Activated CD8-positive, alpha-beta memory T cell treated with anti-CD3 and anti-CD28 coated beads for 24 hours (primary cell): ENCODE results near the gene SNAI1.
"Not testable (repeated sequence)": the region's sequence is repeated elsewhere in the genome, so short reads cannot be mapped to it uniquely, and the experiment has no call there.

ENCODE experiments used
- DNase-seq: peaks from one replicate; pipeline ENCODE4 v3.0.0-alpha.2; 2020

SNAI1 gene

GRCh38 chr20:49982346-49983122, at the start of gene SNAI1:
SNAI1 (plus strand) TSS chr20:49982980; CDS start chr20:49983060, 80 bp downstream.
- peak; percentile 88 for DNase-seq

GRCh38 chr20:49935746-49936152, 47.0 kb upstream of the SNAI1 start:
- DNase-seq: no peak

DNA sequence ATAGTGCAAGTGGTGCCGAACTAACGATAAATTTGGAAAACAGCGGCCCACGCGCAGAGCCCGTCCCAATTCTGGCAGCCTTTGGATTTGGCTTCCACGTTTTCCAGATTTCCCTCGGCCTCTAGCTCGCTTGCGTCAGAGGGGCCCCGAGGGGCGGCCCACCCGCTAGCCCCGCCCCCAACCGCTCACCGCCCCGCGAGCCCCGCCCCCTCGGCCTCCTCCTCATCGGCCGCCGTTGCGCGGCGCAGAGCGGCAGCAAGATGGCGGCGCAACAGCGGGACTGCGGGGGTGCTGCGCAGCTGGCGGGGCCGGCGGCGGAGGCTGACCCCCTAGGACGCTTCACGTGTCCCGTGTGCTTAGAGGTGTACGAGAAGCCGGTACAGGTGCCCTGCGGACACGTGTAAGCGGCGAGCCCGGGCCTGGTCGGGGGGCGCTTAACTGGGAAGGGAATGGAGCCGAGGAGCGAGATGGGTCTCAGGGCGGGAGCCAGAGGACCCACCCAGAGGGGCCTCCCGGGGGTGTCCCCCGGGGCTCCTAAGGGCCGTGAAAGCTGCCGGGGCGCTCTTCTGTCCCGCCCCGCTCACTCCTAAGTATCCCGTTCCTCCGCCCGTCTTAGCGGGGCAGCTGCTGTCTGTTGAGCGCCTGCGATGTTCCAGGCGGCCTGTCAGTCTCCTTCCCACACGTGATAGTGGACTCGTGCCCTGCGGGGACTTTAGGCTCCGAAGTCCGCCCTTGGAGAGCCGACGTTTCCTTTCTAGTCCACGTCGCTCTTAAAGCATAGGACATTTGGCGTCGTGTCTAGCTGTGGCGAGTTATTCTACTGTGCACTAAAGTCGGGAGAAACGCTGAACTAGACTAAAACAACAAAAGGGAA, 46.4 kb upstream of the SNAI1 start, which contains the start of gene RNF114:
Gene RNF114, plus strand, starts transcription at position 245 of the 874 bp plus-strand sequence. Its CDS starts 16 bp downstream, at position 261.
- DNase-seq: peak; percentile 95

DNA sequence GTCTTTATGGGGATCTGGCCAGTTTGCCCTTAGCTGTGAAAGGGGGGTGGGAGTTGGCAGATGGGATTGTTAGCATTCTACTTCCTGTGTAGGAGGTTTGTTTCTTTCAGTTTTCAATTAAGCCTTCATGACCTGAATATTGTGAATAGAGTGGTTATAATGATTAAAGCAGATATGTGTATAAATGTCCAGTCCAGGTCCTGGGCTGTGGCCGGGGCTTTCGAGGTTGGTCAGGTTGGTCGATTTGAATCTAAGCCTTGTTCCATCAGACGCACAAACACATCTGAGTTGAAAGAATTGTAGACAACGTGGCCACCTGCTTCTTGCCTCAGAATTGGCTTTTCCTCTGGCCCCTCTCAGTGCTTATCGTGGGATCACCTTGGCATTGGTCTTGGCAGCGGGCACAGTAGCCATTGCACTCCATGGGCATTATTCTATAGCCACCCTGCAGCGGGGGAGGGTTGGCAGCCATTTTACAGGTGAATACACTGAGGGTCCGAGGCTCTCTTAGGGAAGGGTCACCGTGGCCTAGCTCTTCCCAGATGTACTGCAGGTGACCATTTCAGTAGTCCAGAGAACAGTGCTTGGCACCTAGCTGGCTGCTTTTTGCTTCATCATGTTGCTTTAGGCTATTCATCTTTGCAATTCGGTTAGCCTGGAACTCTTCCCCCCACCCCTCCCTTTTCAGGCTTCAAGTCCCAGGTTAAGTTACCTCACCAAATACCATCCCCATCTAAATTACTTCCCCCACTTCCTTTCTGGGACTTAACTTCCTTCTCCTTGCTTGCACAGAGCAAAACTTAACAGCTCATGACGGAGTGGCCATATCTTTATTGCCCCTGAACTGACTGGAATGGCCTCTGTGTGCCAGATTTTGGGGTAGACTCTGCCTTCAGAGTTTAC, 45.5 kb upstream of the SNAI1 start:
- DNase-seq: no peak

DNA sequence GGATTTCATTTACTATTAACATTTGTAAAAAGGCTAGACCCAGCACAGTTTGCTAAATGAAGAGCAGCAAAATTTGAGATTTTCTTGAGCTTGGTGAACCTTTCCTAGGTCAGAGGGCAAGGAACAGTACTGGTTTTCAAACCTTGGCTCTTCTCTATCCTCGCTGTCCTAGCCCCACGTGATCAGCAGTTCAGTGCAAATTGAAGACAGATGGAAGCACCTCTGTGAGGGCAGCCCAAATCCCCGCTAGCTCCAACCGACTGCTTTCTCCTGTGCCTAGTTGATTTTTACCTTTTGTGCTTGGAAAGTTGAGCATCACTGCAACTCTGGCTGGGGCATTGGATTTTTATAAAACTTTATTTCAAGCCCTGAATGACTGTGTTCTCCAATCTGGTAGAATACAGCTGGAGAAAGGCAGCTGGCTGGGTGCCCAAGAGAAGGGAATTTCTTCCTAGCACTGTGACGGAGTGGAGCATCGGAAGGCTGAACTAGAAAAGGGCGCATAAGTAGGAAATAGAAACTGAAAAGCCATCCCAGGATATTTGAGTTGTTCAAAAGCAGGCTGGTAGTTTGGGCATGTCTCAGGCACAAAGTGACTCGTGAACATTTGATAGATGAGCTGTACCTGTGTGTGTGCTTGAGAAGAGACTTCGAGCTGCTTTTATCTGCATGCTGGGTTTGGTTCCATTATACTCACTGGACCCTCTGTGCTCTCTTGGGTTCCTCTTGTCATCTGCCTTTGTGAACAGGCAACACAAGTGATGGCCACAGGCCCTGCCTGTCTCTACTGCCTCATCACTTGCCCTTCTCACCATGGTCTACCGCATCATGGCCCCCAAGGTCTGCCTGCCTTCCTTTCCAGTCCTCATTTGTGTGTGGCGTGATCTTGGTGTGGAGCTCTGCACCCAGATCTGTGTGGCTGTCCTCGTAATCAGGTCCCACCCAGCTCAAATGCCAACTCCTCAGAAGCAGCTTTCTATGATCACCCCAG, 44.3 kb upstream of the SNAI1 start:
- no peak for DNase-seq

GRCh38 chr20:49941456-49941855, 41.3 kb upstream of the SNAI1 start:
- DNase-seq: no peak

GRCh38 chr20:49942303-49942702, 40.5 kb upstream of the SNAI1 start:
- no peak for DNase-seq

GRCh38 chr20:49942942-49943341, 39.8 kb upstream of the SNAI1 start:
- DNase-seq: no peak

- no peak for DNase-seq
Observed at GRCh38 chr20:49945306-49945700, 37.5 kb upstream of the SNAI1 start.

GRCh38 chr20:49945701-49946477, 36.9 kb upstream of the SNAI1 start:
- no peak for DNase-seq

- DNase-seq: no peak
Observed at GRCh38 chr20:49948178-49948577, 34.6 kb upstream of the SNAI1 start.

- no peak for DNase-seq
Observed at GRCh38 chr20:49948809-49949507, 33.8 kb upstream of the SNAI1 start.

DNA sequence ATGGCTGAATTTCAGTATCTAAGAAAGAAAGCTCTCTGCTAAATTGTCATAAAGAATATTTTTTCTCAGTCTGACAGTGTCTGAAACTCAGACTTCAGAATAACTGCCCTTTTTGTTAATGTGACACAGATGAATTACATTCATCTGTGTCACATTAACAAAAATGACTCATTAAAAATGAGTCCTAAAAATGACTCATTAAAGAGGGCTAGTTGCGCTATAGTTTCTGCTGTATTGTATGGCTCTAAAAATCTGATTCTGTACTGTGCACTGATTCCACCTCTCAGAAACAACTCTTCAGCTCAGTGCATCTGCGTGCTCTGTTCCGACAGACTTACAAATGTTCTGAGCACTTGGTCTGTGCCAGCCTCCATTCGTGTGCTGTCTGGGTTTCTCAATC, 31.6 kb upstream of the SNAI1 start:
- no peak for DNase-seq

DNA sequence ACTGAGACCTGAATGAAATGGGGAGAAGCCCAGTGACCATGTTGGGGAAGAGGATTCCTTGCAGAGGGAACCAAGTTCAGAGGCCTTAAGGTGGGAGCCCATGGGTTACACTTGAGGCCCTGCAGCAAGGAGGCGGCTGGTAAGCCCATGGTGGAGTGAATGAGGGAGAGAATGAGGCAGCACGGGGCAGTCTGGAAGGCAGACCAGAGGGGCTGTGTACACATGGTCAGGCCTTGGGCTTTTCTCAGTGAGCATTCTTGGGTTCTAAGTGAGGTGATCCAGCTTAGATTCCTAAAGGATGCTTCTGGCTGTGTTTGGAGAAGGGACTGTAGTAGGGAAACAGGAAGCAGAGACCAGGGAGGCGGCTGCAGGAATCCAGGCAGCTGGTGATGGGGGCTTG, 27.6 kb upstream of the SNAI1 start:
- no peak for DNase-seq

DNA sequence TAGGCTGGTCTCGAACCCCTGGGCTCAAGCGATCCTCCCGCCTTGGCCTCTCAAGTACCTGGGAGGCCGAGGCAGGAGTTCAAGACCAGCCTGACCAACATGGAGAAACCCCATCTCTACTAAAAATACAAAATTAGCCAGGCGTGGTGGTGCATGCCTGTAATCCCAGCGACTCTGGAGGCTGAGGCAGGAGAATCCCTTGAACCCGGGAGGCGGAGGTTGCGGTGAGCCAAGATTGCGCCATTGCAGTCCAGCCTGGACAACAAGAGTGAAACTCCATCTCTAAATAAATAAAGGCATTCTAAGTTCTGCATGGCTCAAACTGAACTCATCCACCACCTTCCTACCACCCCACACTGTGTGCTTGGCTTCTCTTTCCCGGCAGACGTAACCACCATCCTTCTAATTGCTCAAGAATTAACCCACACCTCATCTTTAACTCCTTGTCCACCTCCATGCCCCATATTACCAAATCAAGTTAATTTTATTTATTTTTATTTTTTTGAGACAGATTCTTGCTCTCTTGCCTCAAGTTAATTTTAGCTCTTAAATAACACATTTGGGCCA, 26.9 kb upstream of the SNAI1 start:
- not testable (repeated sequence) for DNase-seq

- DNase-seq: no peak
Observed at GRCh38 chr20:49956689-49957088, 26.1 kb upstream of the SNAI1 start.

GRCh38 chr20:49957089-49957938, 25.5 kb upstream of the SNAI1 start:
- DNase-seq: not testable (repeated sequence)

DNA sequence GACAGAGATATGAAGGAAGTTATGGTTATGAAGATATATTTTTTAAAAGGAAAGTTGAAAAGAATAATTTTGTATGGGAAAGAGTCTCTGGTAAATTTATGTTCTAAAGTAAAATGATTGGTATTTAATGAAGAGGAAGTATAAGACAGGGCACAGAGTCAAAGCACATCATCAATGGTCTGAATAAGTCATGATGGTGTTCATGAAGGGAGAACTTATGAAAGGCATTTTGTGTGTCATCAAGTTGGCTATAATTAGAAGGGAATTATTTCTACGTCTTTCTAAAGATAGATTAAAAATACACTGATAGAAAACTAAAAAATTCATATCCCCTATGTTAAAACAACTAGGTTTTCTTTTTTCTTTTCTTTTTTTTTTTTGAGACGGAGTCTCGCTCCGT, 21.4 kb upstream of the SNAI1 start:
- DNase-seq: no peak
